ENCODE data around the gene GTF3C5.

GTF3C5 gene

DNA sequence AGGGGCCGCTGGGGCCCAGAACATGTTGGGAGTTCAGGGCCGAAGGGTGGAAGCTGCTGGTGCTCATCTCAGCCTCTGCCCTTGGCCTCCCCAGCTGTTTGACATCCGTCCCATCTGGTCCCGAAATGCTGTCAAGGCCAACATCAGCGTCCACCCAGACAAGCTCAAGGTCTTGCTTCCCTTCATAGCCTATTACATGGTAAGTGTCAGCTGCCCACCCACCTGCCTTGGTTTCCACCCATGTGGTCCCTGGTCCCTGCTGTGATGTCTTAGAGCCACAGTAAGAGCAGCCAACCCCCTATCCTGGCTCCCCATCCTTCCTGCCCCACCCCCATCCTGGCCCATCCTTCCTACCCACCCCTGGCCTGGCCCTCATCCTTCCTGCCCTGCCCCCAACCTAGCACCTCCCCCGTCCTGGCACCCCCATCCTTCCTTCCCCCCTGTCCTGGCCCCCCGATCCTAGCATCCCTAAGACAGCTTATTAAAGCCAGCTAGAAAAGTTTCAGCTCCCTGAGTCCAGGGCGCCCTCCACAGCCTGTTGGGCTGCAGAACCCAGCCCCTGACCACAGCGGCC, 21.3 kb downstream of the GTF3C5 start:
- intact Hi-C loops (cut with DNase I; ENCODE audit: low total_unique reads) = no loop called here
- H3K9me3 ChIP-seq = no peaks in the 10 kb centered on the region
- H3K4me1 ChIP-seq = peaks cover 0 to 12% (median 11%) of the 10 kb centered on the region in 4 donors
- no peak overlapping the region for H3K27ac ChIP-seq
- no peak overlapping the region for H3K4me3 ChIP-seq
- DNase-seq = no peak
- H3K36me3 ChIP-seq = peaks cover 80 to 98% (median 84%) of the 10 kb centered on the region in 3 donors
- H3K27me3 ChIP-seq = no peaks in the 10 kb centered on the region
- TF ChIP-seq, protein P1, sequence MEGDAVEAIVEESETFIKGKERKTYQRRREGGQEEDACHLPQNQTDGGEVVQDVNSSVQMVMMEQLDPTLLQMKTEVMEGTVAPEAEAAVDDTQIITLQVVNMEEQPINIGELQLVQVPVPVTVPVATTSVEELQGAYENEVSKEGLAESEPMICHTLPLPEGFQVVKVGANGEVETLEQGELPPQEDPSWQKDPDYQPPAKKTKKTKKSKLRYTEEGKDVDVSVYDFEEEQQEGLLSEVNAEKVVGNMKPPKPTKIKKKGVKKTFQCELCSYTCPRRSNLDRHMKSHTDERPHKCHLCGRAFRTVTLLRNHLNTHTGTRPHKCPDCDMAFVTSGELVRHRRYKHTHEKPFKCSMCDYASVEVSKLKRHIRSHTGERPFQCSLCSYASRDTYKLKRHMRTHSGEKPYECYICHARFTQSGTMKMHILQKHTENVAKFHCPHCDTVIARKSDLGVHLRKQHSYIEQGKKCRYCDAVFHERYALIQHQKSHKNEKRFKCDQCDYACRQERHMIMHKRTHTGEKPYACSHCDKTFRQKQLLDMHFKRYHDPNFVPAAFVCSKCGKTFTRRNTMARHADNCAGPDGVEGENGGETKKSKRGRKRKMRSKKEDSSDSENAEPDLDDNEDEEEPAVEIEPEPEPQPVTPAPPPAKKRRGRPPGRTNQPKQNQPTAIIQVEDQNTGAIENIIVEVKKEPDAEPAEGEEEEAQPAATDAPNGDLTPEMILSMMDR (IDR thresholded peaks at IDR 0.05) = no peak

DNA sequence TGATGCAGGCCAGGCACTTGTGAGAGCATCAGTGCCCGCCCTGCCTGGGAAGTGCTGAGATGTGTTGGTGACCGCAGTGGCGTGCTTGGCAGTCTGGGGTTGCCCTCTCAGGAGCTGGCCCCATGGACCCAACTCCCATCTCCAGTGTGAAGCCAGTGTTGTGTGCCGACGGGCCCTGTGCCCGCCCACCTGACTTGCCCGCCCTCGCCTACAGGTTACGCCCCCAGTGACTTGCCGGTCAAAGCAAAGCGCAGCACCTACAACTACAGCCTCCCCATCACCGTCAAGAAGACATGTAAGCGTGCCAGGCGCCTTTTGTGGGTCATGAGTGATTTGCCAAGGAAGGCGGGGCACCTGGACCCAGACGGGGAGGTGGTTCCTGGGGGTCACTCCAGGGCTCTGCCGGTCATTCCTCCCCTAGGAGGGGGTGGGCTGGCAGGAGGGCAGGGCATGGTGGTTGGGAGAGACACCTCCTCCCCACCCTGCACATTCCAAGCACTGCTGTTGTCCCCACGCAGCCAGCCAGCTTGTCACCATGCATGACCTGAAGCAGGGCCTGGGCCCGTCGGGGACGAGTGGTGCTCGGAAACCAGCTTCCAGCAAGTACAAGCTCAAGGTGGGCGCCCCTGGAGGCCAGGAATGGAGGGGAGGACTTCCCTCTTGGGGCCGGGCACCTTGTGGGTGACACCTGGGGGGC, 23.5 kb downstream of the GTF3C5 start:
- no peaks in the 10 kb centered on the region for H3K9me3 ChIP-seq
- TF ChIP-seq, protein P1 (IDR thresholded peaks at IDR 0.05) = no peak
- no peak for DNase-seq
- no peak overlapping the region for H3K4me3 ChIP-seq
- H3K27ac ChIP-seq = no peak overlapping the region
- H3K27me3 ChIP-seq = no peaks in the 10 kb centered on the region
- intact Hi-C loops (cut with DNase I; ENCODE audit: low total_unique reads) = no loop called here
- H3K36me3 ChIP-seq = peaks cover 67 to 95% (median 92%) of the 10 kb centered on the region in 3 donors
- H3K4me1 ChIP-seq = peaks cover 0 to 12% (median 11%) of the 10 kb centered on the region in 4 donors

DNA sequence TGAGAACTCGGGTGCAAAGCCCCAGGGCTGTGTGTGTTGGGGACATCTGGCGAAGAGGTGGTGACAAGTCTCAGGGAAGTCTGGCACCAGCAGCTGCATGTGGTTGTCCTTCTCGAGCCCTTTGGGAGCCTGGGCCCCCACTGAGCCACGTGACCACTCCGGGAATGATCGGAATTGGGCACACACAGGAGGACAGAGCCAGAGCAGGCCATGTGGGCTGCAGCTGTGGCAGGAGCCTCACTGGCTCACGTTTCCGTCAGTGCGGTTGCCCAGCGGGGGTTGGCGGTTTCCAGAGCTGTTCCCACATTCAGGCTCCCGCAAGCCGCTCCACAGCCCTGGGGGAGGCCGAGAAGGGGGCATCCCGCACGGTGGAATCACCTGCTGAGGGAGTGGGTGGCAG, 24.2 kb downstream of the GTF3C5 start:
- intact Hi-C loops (cut with DNase I; ENCODE audit: low total_unique reads) = no loop called here
- Histone ChIP-seq H3K4me3 (no peak overlapping the region), H3K9me3 (no peaks in the 10 kb centered on the region)

DNA sequence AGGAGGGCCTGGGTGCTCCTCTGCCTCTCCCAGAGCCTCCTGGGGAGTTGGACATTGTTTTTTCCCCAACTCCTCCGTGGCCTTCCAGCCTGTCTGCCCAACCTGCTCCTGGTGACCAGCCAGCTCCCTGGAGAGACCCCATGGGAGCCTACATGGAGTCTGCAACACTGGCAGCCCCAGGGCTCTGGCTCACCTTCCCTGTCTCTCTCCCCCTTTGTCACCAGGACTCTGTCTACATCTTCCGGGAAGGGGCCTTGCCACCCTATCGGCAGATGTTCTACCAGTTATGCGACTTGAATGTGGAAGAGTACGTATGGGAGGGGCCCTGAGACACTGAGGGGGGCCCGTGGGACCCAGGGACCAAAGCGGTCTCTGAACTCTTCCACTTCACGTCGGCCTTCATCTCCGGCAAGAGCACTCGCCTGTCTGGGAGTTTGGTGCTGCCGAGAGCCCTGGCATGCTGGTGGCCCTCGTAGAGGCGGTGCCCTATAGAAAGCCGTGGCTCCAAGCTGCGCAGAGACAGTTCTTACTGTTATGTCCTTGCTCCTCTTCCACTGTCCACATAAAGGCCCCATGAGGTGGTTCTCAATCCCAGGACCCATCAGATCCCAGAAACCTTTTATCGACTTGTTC, 25.1 kb downstream of the GTF3C5 start:
- no peak overlapping the region for H3K4me3 ChIP-seq
- no peak overlapping the region for H3K27ac ChIP-seq
- intact Hi-C loops (cut with DNase I; ENCODE audit: low total_unique reads) = no loop called here
- H3K36me3 ChIP-seq = peaks cover 61 to 79% (median 76%) of the 10 kb centered on the region in 3 donors
- H3K9me3 ChIP-seq = no peaks in the 10 kb centered on the region
- H3K27me3 ChIP-seq = no peaks in the 10 kb centered on the region
- TF ChIP-seq, protein P1 (IDR thresholded peaks at IDR 0.05) = no peak
- H3K4me1 ChIP-seq = peaks cover 0 to 21% (median 11%) of the 10 kb centered on the region in 4 donors
- no peak for DNase-seq

More for the DNA sequence above, 24.2 kb downstream of the GTF3C5 start:
- no peaks in the 10 kb centered on the region for H3K27me3 ChIP-seq
- H3K27ac ChIP-seq = no peak overlapping the region
- no peak for DNase-seq
- peaks cover 0 to 18% (median 11%) of the 10 kb centered on the region in 4 donors for H3K4me1 ChIP-seq
- TF ChIP-seq, protein P1 (IDR thresholded peaks at IDR 0.05) = no peak
- H3K36me3 ChIP-seq = peaks cover 67 to 88% (median 86%) of the 10 kb centered on the region in 3 donors

DNA sequence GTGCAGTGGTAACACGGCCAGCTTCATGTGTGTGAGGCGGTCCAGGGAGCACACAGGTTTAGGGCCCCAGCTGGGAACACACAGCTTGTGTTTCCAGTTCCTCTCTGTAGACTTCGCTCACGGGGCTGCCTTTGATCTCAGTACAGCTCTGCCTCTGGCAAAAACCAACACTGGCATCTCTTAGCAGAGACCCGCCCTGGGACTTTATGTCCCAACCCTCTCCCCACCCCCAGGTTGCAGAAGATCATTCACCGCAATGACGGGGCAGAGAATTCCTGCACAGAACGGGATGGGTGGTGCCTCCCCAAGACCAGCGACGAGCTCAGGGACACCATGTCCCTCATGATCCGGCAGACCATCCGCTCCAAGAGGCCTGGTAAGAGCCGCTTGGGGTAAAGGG, 25.7 kb downstream of the GTF3C5 start:
- Histone ChIP-seq H3K4me1 (peaks cover 0 to 25% (median 11%) of the 10 kb centered on the region in 4 donors), H3K27me3 (no peaks in the 10 kb centered on the region), H3K9me3 (no peaks in the 10 kb centered on the region), H3K36me3 (peaks cover 55 to 73% (median 70%) of the 10 kb centered on the region in 3 donors), H3K27ac (no peak overlapping the region), H3K4me3 (no peak overlapping the region)
- TF ChIP-seq, protein P1 (IDR thresholded peaks at IDR 0.05) = no peak
- DNase-seq = no peak
- intact Hi-C loops (cut with DNase I; ENCODE audit: low total_unique reads) = no loop called here

Data from tibial artery (tissue), 4 donors.